T-cell (primary cell): Measurements from ENCODE around the gene PIN1. TPM values are rescaled to one million over a fixed set of nuclear protein-coding genes. Genes with fewer than 3 reads are reported as not detected.
A peak's percentile ranks its signal among the peaks of the same experiment; 100 is the strongest.
"Not testable (repeated sequence)": the region's sequence is repeated elsewhere in the genome, so short reads cannot be mapped to it uniquely, and the experiment has no call there.

Experiments used
- ATAC-seq, 4 experiments: fragments of 200-7000 bp in 3 of 4; fragments of 150-1000 bp in 1 of 4; cut with Tn5 transposase; replicated peaks in 1 of 4; 1 replicate in 3 of 4; 2 replicates in 1 of 4; pipeline ENCODE4 v1.10.0; 2021; ENCODE audit warnings: moderate library complexity in 3 of 4, mild to moderate bottlenecking in 2 of 4, moderate number of reproducible peaks in 1 of 4
- CTCF ChIA-PET, 2 donors: fragments of 300-600 bp; sonication (Branson Sonifier 250); formaldehyde crosslinking; loops; one replicate each; lab custom pipeline; 2022; ENCODE audit warnings: antibody characterized with exemption in 2 of 2; lab: Charles Lee
- POLR2A ChIA-PET, 2 donors: fragments of 300-600 bp; sonication (Branson Sonifier 250); formaldehyde crosslinking; loops; one replicate each; lab custom pipeline; 2022; ENCODE audit warnings: antibody characterized with exemption in 2 of 2; lab: Charles Lee
- DNase-seq, 35 experiments: peaks; one replicate each; pipeline versions ENCODE4 v3.0.0 to v3.0.0-alpha.2; 2013 to 2023
- H3K27ac ChIP-seq: one replicate; pipeline ENCODE4 v1.5.1; 2013; ENCODE audit warnings: low read length
- H3K27me3 ChIP-seq, 2 experiments: replicated peaks in 1 of 2; 1 replicate in 1 of 2; 2 replicates in 1 of 2; pipeline versions ENCODE4 v1.6.1 to v1.7.0; 2013; ENCODE audit warnings: low read length in 1 of 2, mixed read lengths in 1 of 2; ENCODE audit not compliant: control insufficient read depth in 2 of 2, insufficient read depth in 2 of 2; ENCODE audit errors: extremely low read depth in 1 of 2
- H3K36me3 ChIP-seq, 2 donors: 1 replicate in 1 of 2; 2 replicates in 1 of 2; pipeline versions ENCODE4 v1.6.1 to v1.7.0; 2013; ENCODE audit warnings: low read length in 1 of 2; ENCODE audit not compliant: control insufficient read depth in 2 of 2, insufficient read depth in 1 of 2; ENCODE audit errors: extremely low read depth in 1 of 2
- H3K4me1 ChIP-seq, 2 experiments: 1 replicate in 1 of 2; 2 replicates in 1 of 2; pipeline versions ENCODE4 v1.6.1 to v1.7.0; 2013; ENCODE audit warnings: low read length in 2 of 2, mixed read lengths in 1 of 2; ENCODE audit not compliant: insufficient read depth in 2 of 2, control insufficient read depth in 1 of 2; ENCODE audit errors: extremely low read depth in 1 of 2
- H3K4me3 ChIP-seq, 2 donors: 1 replicate in 1 of 2; 2 replicates in 1 of 2; pipeline versions ENCODE4 v1.5.1 to v1.7.0; 2013; ENCODE audit warnings: mild to moderate bottlenecking in 2 of 2, low read length in 1 of 2, moderate library complexity in 1 of 2; ENCODE audit not compliant: control insufficient read depth in 1 of 2; ENCODE audit errors: extremely low read depth in 1 of 2
- H3K9me3 ChIP-seq: 2 replicates; pipeline ENCODE4 v1.7.0; 2013
- H3K27ac Mint-ChIP-seq, 2 donors: one replicate each; pipeline ENCODE4 v1.8.0; 2020 to 2021; ENCODE audit warnings: mild to moderate bottlenecking in 2 of 2, mixed read lengths in 2 of 2
- H3K27me3 Mint-ChIP-seq, 2 donors: one replicate each; pipeline ENCODE4 v1.8.0; 2021 to 2022; ENCODE audit warnings: mixed read lengths in 2 of 2
- H3K36me3 Mint-ChIP-seq: one replicate; pipeline ENCODE4 v1.8.0; 2021; ENCODE audit warnings: mixed read lengths
- H3K4me1 Mint-ChIP-seq, 3 donors: one replicate each; pipeline ENCODE4 v1.8.0; 2020 to 2022; ENCODE audit warnings: mixed read lengths in 3 of 3, mild to moderate bottlenecking in 1 of 3
- H3K4me3 Mint-ChIP-seq, 3 donors: one replicate each; pipeline ENCODE4 v1.8.0; 2020 to 2022; ENCODE audit warnings: mild to moderate bottlenecking in 3 of 3, mixed read lengths in 3 of 3, moderate library complexity in 3 of 3
- H3K9me3 Mint-ChIP-seq, 3 donors: one replicate each; pipeline ENCODE4 v1.8.0; 2020 to 2022; ENCODE audit warnings: mixed read lengths in 3 of 3
- WGBS: methylation state at CpG from one replicate; pipeline ENCODE4 v1.1.5; 2013; ENCODE audit warnings: missing lambda C conversion rate; ENCODE audit not compliant: insufficient coverage; 5-methylcytosine and 5-hydroxymethylcytosine counted together
- total RNA-seq, 35 experiments: library from RNA in 6 of 35; stranded (reverse) in 6 of 35; fragments of 120-200 nt in 1 of 35; gene quantifications; one replicate each; pipeline versions ENCODE4 v1.2.1 to v1.2.4 and lab custom pipeline; 2013 to 2026

PIN1 gene
- total RNA-seq, 5 donors from 2014 or later (not counting 1 experiment from before 2014, with no cell fraction given), result 49.4 to 92.6 (median 79.4) TPM

GRCh38 chr19:9836021-9836420 is 903 bp downstream of the PIN1 start:
- peak overlapping the region; percentile 39 to 70 for H3K4me3 ChIP-seq
- Mint-ChIP-seq H3K27ac (peak overlapping the region; percentile 61 to 76), H3K36me3 (peaks cover 8% of the 10 kb centered on the region), H3K9me3 (no peaks in the 10 kb centered on the region), H3K4me3 (peak overlapping the region; percentile 82 to 89 (median 84)), H3K4me1 (peaks cover 11 to 23% (median 21%) of the 10 kb centered on the region in 3 donors), H3K27me3 (no peaks in the 10 kb centered on the region)
- ATAC-seq, result no peak
- DNase-seq, result no peak
- peaks cover 14 to 30% of the 10 kb centered on the region in 2 donors for H3K36me3 ChIP-seq
- CTCF ChIA-PET, result no interaction called here
- H3K27ac ChIP-seq, result no peak overlapping the region
- POLR2A ChIA-PET, result interaction anchor here in 1 of 2 donors (0.6 kb wide), 1 partner anchor 22 kb away, joined by 3 read pairs; no protein-coding TSS in a partner anchor
- H3K9me3 ChIP-seq, result no peaks in the 10 kb centered on the region
- H3K27me3 ChIP-seq, result no peaks in the 10 kb centered on the region
- WGBS, result 0% methylated on average over 1 of the region's 5 CpGs
- H3K4me1 ChIP-seq, result peaks cover 6 to 35% of the 10 kb centered on the region in 2 experiments

GRCh38 chr19:9838324-9838723 is 3.2 kb downstream of the PIN1 start:
- POLR2A ChIA-PET, result no interaction called here

GRCh38 chr19:9839415-9839814 is 4.3 kb downstream of the PIN1 start:
- Mint-ChIP-seq H3K4me3 (no peak overlapping the region), H3K27ac (no peak overlapping the region)

More at GRCh38 chr19:9838324-9838723, 3.2 kb downstream of the PIN1 start:
- no peaks in the 10 kb centered on the region for H3K27me3 Mint-ChIP-seq
- no peak overlapping the region for H3K27ac Mint-ChIP-seq
- H3K27me3 ChIP-seq, result peaks cover 0 to 4% of the 10 kb centered on the region in 2 experiments
- peaks cover 6 to 35% of the 10 kb centered on the region in 2 experiments for H3K4me1 ChIP-seq
- DNase-seq (no peak), ATAC-seq (no peak)
- 95% methylated on average over 15 of the region's 15 CpGs for WGBS
- H3K4me3 ChIP-seq, result no peak overlapping the region
- CTCF ChIA-PET, result no interaction called here
- peaks cover 35 to 52% of the 10 kb centered on the region in 2 donors for H3K36me3 ChIP-seq
- H3K4me3 Mint-ChIP-seq, result no peak overlapping the region
- no peaks in the 10 kb centered on the region for H3K9me3 ChIP-seq
- H3K4me1 Mint-ChIP-seq, result peaks cover 21 to 32% (median 21%) of the 10 kb centered on the region in 3 donors
- H3K36me3 Mint-ChIP-seq, result peaks cover 28% of the 10 kb centered on the region
- no peaks in the 10 kb centered on the region for H3K9me3 Mint-ChIP-seq
- no peak overlapping the region for H3K27ac ChIP-seq

GRCh38 chr19:9842834-9843625 is 7.9 kb downstream of the PIN1 start:
- H3K9me3 ChIP-seq, result no peaks in the 10 kb centered on the region
- ChIA-PET CTCF (no interaction called here), POLR2A (no interaction called here)
- WGBS, result 98% methylated on average over 6 of the region's 9 CpGs
- Mint-ChIP-seq H3K4me3 (no peak overlapping the region), H3K27me3 (no peaks in the 10 kb centered on the region), H3K36me3 (peaks cover 52% of the 10 kb centered on the region), H3K9me3 (no peaks in the 10 kb centered on the region), H3K27ac (no peak overlapping the region), H3K4me1 (peaks cover 25 to 40% (median 36%) of the 10 kb centered on the region in 3 donors)
- no peak overlapping the region for H3K4me3 ChIP-seq
- H3K27me3 ChIP-seq, result peaks cover 0 to 4% of the 10 kb centered on the region in 2 experiments
- DNase-seq, result no peak
- H3K36me3 ChIP-seq, result peaks cover 47 to 84% of the 10 kb centered on the region in 2 donors
- no peak for ATAC-seq
- H3K27ac ChIP-seq, result no peak overlapping the region
- H3K4me1 ChIP-seq, result peaks cover 0 to 26% of the 10 kb centered on the region in 2 experiments

More at GRCh38 chr19:9839415-9839814, 4.3 kb downstream of the PIN1 start:
- H3K27ac ChIP-seq, result no peak overlapping the region
- no peaks in the 10 kb centered on the region for H3K9me3 Mint-ChIP-seq
- peaks cover 43 to 63% of the 10 kb centered on the region in 2 donors for H3K36me3 ChIP-seq
- ChIA-PET CTCF (no interaction called here), POLR2A (no interaction called here)
- no peak for ATAC-seq
- H3K27me3 Mint-ChIP-seq, result no peaks in the 10 kb centered on the region
- peaks cover 37% of the 10 kb centered on the region for H3K36me3 Mint-ChIP-seq
- H3K4me3 ChIP-seq, result no peak overlapping the region
- H3K4me1 Mint-ChIP-seq, result peaks cover 21 to 31% (median 21%) of the 10 kb centered on the region in 3 donors
- no peak for DNase-seq
- peaks cover 0 to 4% of the 10 kb centered on the region in 2 experiments for H3K27me3 ChIP-seq
- no peaks in the 10 kb centered on the region for H3K9me3 ChIP-seq
- WGBS, result 100% methylated on average over 1 of the region's 1 CpG
- peaks cover 6 to 32% of the 10 kb centered on the region in 2 experiments for H3K4me1 ChIP-seq

GRCh38 chr19:9843626-9844273 is 8.6 kb downstream of the PIN1 start:
- POLR2A ChIA-PET, H3K27ac Mint-ChIP-seq, H3K9me3 ChIP-seq, H3K27me3 Mint-ChIP-seq, H3K27me3 ChIP-seq, H3K4me3 Mint-ChIP-seq, H3K27ac ChIP-seq, DNase-seq, H3K9me3 Mint-ChIP-seq, H3K4me3 ChIP-seq, ATAC-seq: not testable (repeated sequence)
- Histone ChIP-seq H3K4me1 (peaks cover 0 to 25% of the 10 kb centered on the region in 2 experiments), H3K36me3 (peaks cover 52 to 82% of the 10 kb centered on the region in 2 donors)
- peaks cover 51% of the 10 kb centered on the region for H3K36me3 Mint-ChIP-seq
- 89% methylated on average over 11 of the region's 12 CpGs for WGBS
- peaks cover 23 to 40% (median 38%) of the 10 kb centered on the region in 3 donors for H3K4me1 Mint-ChIP-seq
- CTCF ChIA-PET, result interaction anchor here in 1 of 2 donors (0.5 kb wide), 1 partner anchor 71 kb away, joined by 8 read pairs; no protein-coding TSS in a partner anchor

GRCh38 chr19:9847087-9847671 is 12.1 kb downstream of the PIN1 start:
- ChIA-PET CTCF (interaction anchor here in 1 of 2 donors (1.1 kb wide), 1 partner anchor 11 kb away, joined by 3 read pairs; no protein-coding TSS in a partner anchor), POLR2A (no interaction called here)
- ATAC-seq (peak; percentile 54 to 65 (median 61)), DNase-seq (peak in 6 of 35 experiments; percentile 17 to 41 (median 40))
- 72% methylated on average over 11 of the region's 13 CpGs for WGBS
- Mint-ChIP-seq H3K27ac (peak overlapping the region; percentile 27 to 66), H3K4me1 (peaks cover 19 to 43% (median 31%) of the 10 kb centered on the region in 3 donors), H3K9me3 (no peaks in the 10 kb centered on the region), H3K4me3 (no peak overlapping the region), H3K36me3 (peaks cover 34% of the 10 kb centered on the region), H3K27me3 (no peaks in the 10 kb centered on the region)
- peaks cover 2 to 25% of the 10 kb centered on the region in 2 experiments for H3K4me1 ChIP-seq
- peaks cover 36 to 60% of the 10 kb centered on the region in 2 donors for H3K36me3 ChIP-seq
- H3K9me3 ChIP-seq, result no peaks in the 10 kb centered on the region
- no peak overlapping the region for H3K4me3 ChIP-seq
- no peak overlapping the region for H3K27ac ChIP-seq
- peaks cover 0 to 4% of the 10 kb centered on the region in 2 experiments for H3K27me3 ChIP-seq
